ENCODE data around the gene ALK.

The ALK gene

DNA sequence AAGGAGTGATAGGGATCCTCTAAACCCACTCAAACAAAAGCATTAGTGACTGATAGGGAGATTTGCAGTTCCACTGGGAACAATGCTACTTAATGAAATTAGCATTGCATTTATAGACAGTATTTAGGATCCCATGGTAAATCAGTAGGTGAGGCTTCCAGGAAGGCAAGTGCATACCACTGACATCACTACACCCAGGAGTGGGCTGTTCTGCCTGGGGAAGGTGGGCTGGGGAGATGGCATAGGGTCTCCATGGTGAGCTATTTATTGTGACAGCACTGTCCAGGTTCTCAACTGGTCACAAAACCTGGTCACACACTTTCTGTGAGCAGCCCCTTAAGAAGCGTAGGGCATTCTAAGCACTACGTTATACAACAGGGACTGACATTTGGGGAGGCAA, 262.2 kb downstream of the ALK start:
- Histone ChIP-seq H3K4me1 (ENCODE audit: control insufficient read depth, insufficient read depth, low read length) (no peaks in the 10 kb centered on the region), H3K36me3 (ENCODE audit: control insufficient read depth, insufficient read depth, low read length) (no peaks in the 10 kb centered on the region), H3K27me3 (ENCODE audit: control insufficient read depth, insufficient read depth, low read length) (no peaks in the 10 kb centered on the region), H3K27ac (ENCODE audit: low read depth, low read length) (no peak overlapping the region), H3K9ac (ENCODE audit: low read length) (no peak overlapping the region), H3K9me3 (ENCODE audit: control insufficient read depth, insufficient read depth, low read depth, low read length) (no peaks in the 10 kb centered on the region), H3K4me3 (ENCODE audit: low read depth, low read length) (no peak overlapping the region)

DNA sequence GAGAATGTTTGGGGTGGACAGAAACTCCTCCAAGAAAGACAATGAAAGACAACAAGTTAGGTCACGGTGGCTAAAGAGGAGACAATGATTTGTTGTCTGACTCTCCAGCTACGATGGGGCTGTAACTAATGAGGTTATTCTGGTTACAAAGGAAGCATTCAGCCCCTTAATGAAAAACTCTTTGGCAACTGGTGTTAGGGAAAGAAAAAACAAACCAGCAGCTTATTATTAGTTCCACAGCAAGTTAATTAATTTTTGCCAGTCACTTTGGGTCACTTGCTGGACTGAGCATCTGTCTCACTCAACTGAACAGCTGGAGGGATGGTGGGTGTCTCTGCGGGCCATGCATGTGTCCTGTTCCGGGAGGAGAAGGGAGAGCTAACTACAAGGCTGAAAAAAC, 263.7 kb downstream of the ALK start:
- Histone ChIP-seq H3K9ac (ENCODE audit: low read length) (no peak overlapping the region), H3K9me3 (ENCODE audit: control insufficient read depth, insufficient read depth, low read depth, low read length) (no peaks in the 10 kb centered on the region), H3K27me3 (ENCODE audit: control insufficient read depth, insufficient read depth, low read length) (no peaks in the 10 kb centered on the region), H3K27ac (ENCODE audit: low read depth, low read length) (no peak overlapping the region), H3K4me3 (ENCODE audit: low read depth, low read length) (no peak overlapping the region), H3K4me1 (ENCODE audit: control insufficient read depth, insufficient read depth, low read length) (no peaks in the 10 kb centered on the region), H3K36me3 (ENCODE audit: control insufficient read depth, insufficient read depth, low read length) (no peaks in the 10 kb centered on the region)

- H3K4me1 ChIP-seq (ENCODE audit: control insufficient read depth, insufficient read depth, low read length), result peaks cover 4% of the 10 kb centered on the region; the same call in 1 of the 2 replicates
- no peak overlapping the region for H3K27ac ChIP-seq (ENCODE audit: low read depth, low read length)
- H3K27me3 ChIP-seq (ENCODE audit: control insufficient read depth, insufficient read depth, low read length), result no peaks in the 10 kb centered on the region
- no peak overlapping the region for H3K4me3 ChIP-seq (ENCODE audit: low read depth, low read length)
- no peak overlapping the region for H3K9ac ChIP-seq (ENCODE audit: low read length)
- H3K9me3 ChIP-seq (ENCODE audit: control insufficient read depth, insufficient read depth, low read depth, low read length), result no peaks in the 10 kb centered on the region
- no peaks in the 10 kb centered on the region for H3K36me3 ChIP-seq (ENCODE audit: control insufficient read depth, insufficient read depth, low read length)
These were observed 265.8 kb downstream of the ALK start for GRCh38 chr2:29655391-29656086.

DNA sequence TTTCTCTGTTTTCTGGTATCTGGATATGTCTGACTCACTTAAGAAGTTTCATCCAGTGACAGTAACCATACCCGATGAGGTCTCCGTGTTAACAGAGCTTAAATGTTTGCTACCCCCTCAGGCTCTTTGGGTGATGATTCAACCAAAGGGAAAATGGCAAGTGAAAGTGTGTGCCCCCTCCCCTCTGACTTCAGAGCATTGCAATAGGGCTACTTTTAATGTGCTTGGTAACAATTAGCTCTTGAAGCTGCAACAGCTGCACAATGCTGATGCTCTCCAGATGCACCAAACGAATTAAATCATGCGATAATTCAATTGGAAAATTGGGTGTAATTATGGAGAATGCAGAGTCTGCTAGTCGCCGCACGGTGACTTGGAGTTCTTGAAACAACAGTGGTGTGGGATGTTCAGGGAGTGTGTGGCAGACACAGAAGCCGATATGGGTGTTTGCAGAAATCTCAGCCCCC, 270.7 kb downstream of the ALK start:
- H3K27ac ChIP-seq (ENCODE audit: low read depth, low read length), result no peak overlapping the region
- no peaks in the 10 kb centered on the region for H3K36me3 ChIP-seq (ENCODE audit: control insufficient read depth, insufficient read depth, low read length)
- no peak overlapping the region for H3K9ac ChIP-seq (ENCODE audit: low read length)
- peaks cover 5% of the 10 kb centered on the region; the same call in 1 of the 2 replicates for H3K4me1 ChIP-seq (ENCODE audit: control insufficient read depth, insufficient read depth, low read length)
- no peaks in the 10 kb centered on the region for H3K27me3 ChIP-seq (ENCODE audit: control insufficient read depth, insufficient read depth, low read length)
- H3K4me3 ChIP-seq (ENCODE audit: low read depth, low read length), result no peak overlapping the region
- peaks cover 6% of the 10 kb centered on the region; the same call in 1 of the 2 replicates for H3K9me3 ChIP-seq (ENCODE audit: control insufficient read depth, insufficient read depth, low read depth, low read length)

DNA sequence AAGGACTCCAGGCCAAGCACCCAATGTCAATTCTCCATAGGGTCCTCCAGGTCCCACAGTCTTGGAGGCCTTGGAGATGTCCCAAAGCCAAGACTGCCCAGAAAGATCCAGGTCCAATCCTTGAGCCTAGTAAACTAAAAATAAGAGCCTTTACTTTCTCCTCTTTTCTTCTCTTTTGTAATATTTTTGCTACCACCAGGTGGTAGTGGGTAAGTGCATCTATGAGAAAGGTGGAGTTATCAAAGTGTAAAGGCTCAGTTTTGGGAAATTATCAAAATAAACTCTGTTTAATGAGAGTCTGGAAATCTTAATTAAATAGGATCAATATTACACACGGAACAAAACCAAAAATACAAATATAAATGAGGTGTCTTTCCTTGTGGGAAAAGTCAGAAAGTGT, 276.4 kb downstream of the ALK start:
- Histone ChIP-seq H3K27ac (ENCODE audit: low read depth, low read length) (no peak overlapping the region), H3K27me3 (ENCODE audit: control insufficient read depth, insufficient read depth, low read length) (no peaks in the 10 kb centered on the region), H3K4me1 (ENCODE audit: control insufficient read depth, insufficient read depth, low read length) (no peaks in the 10 kb centered on the region), H3K9me3 (ENCODE audit: control insufficient read depth, insufficient read depth, low read depth, low read length) (peaks cover 6% of the 10 kb centered on the region; the same call in 1 of the 2 replicates), H3K4me3 (ENCODE audit: low read depth, low read length) (no peak overlapping the region), H3K36me3 (ENCODE audit: control insufficient read depth, insufficient read depth, low read length) (no peaks in the 10 kb centered on the region), H3K9ac (ENCODE audit: low read length) (no peak overlapping the region)

DNA sequence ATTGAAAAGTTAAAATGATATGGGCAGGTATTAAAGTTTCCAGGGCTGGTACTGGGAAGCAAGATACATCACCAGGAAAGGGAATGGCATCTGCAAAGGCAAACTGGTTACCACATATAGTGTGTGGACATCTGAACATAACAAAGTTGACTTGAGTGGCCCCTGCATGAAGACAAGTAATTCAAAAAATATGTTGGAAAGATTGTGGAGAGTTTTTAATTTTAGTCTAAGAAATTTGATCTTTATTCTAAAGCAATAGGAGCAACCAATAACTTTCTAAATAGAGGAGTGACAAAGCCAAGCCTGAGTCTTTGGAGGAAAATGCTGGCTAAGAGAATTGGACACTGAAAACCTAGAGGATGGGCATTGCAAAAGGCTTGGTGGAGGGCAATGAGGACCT, 278.2 kb downstream of the ALK start:
- H3K9ac ChIP-seq (ENCODE audit: low read length), result no peak overlapping the region
- no peak overlapping the region for H3K4me3 ChIP-seq (ENCODE audit: low read depth, low read length)
- H3K27me3 ChIP-seq (ENCODE audit: control insufficient read depth, insufficient read depth, low read length), result no peaks in the 10 kb centered on the region
- H3K9me3 ChIP-seq (ENCODE audit: control insufficient read depth, insufficient read depth, low read depth, low read length), result no peaks in the 10 kb centered on the region; the same call in 1 of the 2 replicates
- no peak overlapping the region for H3K27ac ChIP-seq (ENCODE audit: low read depth, low read length)
- no peaks in the 10 kb centered on the region for H3K4me1 ChIP-seq (ENCODE audit: control insufficient read depth, insufficient read depth, low read length)
- no peaks in the 10 kb centered on the region for H3K36me3 ChIP-seq (ENCODE audit: control insufficient read depth, insufficient read depth, low read length)

GRCh38 chr2:29640360-29640759, 281.0 kb downstream of the ALK start:
- Histone ChIP-seq H3K4me1 (ENCODE audit: control insufficient read depth, insufficient read depth, low read length) (no peaks in the 10 kb centered on the region), H3K27me3 (ENCODE audit: control insufficient read depth, insufficient read depth, low read length) (no peaks in the 10 kb centered on the region), H3K9ac (ENCODE audit: low read length) (no peak overlapping the region), H3K27ac (ENCODE audit: low read depth, low read length) (no peak overlapping the region), H3K4me3 (ENCODE audit: low read depth, low read length) (no peak overlapping the region), H3K9me3 (ENCODE audit: control insufficient read depth, insufficient read depth, low read depth, low read length) (no peaks in the 10 kb centered on the region), H3K36me3 (ENCODE audit: control insufficient read depth, insufficient read depth, low read length) (no peaks in the 10 kb centered on the region)

GRCh38 chr2:29638641-29639040, 282.7 kb downstream of the ALK start:
- no peaks in the 10 kb centered on the region for H3K4me1 ChIP-seq (ENCODE audit: control insufficient read depth, insufficient read depth, low read length)
- no peaks in the 10 kb centered on the region for H3K9me3 ChIP-seq (ENCODE audit: control insufficient read depth, insufficient read depth, low read depth, low read length)
- no peaks in the 10 kb centered on the region for H3K27me3 ChIP-seq (ENCODE audit: control insufficient read depth, insufficient read depth, low read length)
- no peak overlapping the region for H3K4me3 ChIP-seq (ENCODE audit: low read depth, low read length)
- H3K36me3 ChIP-seq (ENCODE audit: control insufficient read depth, insufficient read depth, low read length), result no peaks in the 10 kb centered on the region
- no peak overlapping the region for H3K9ac ChIP-seq (ENCODE audit: low read length)
- H3K27ac ChIP-seq (ENCODE audit: low read depth, low read length), result no peak overlapping the region

- no peaks in the 10 kb centered on the region for H3K36me3 ChIP-seq (ENCODE audit: control insufficient read depth, insufficient read depth, low read length)
- H3K9me3 ChIP-seq (ENCODE audit: control insufficient read depth, insufficient read depth, low read depth, low read length), result no peaks in the 10 kb centered on the region
- no peak overlapping the region for H3K9ac ChIP-seq (ENCODE audit: low read length)
- H3K27ac ChIP-seq (ENCODE audit: low read depth, low read length), result no peak overlapping the region
- H3K4me1 ChIP-seq (ENCODE audit: control insufficient read depth, insufficient read depth, low read length), result no peaks in the 10 kb centered on the region
- no peak overlapping the region for H3K4me3 ChIP-seq (ENCODE audit: low read depth, low read length)
- H3K27me3 ChIP-seq (ENCODE audit: control insufficient read depth, insufficient read depth, low read length), result no peaks in the 10 kb centered on the region
These were observed 286.5 kb downstream of the ALK start for GRCh38 chr2:29634916-29635315.

GRCh38 chr2:29632018-29632417, 289.4 kb downstream of the ALK start:
- Histone ChIP-seq H3K27ac (ENCODE audit: low read depth, low read length) (no peak overlapping the region), H3K4me1 (ENCODE audit: control insufficient read depth, insufficient read depth, low read length) (peaks cover 15% of the 10 kb centered on the region), H3K4me3 (ENCODE audit: low read depth, low read length) (no peak overlapping the region), H3K27me3 (ENCODE audit: control insufficient read depth, insufficient read depth, low read length) (no peaks in the 10 kb centered on the region), H3K36me3 (ENCODE audit: control insufficient read depth, insufficient read depth, low read length) (no peaks in the 10 kb centered on the region), H3K9ac (ENCODE audit: low read length) (no peak overlapping the region), H3K9me3 (ENCODE audit: control insufficient read depth, insufficient read depth, low read depth, low read length) (no peaks in the 10 kb centered on the region)

GRCh38 chr2:29629495-29629894, 291.9 kb downstream of the ALK start:
- Histone ChIP-seq H3K36me3 (ENCODE audit: control insufficient read depth, insufficient read depth, low read length) (no peaks in the 10 kb centered on the region), H3K4me1 (ENCODE audit: control insufficient read depth, insufficient read depth, low read length) (peaks cover 18% of the 10 kb centered on the region), H3K4me3 (ENCODE audit: low read depth, low read length) (no peak overlapping the region), H3K9me3 (ENCODE audit: control insufficient read depth, insufficient read depth, low read depth, low read length) (no peaks in the 10 kb centered on the region), H3K27me3 (ENCODE audit: control insufficient read depth, insufficient read depth, low read length) (no peaks in the 10 kb centered on the region), H3K27ac (ENCODE audit: low read depth, low read length) (no peak overlapping the region), H3K9ac (ENCODE audit: low read length) (no peak overlapping the region)

Measured in HUES6 (cell line).